ENCODE data around the gene CCDC192.
"Not testable (repeated sequence)": the region's sequence is repeated elsewhere in the genome, so short reads cannot be mapped to it uniquely, and the experiment has no call there.

CCDC192 gene

GRCh38 chr5:127700237-127700766 lies 2.9 kb upstream of the CCDC192 start:
- FAIRE-seq, result no peak

- FAIRE-seq, result no peak
Observed at GRCh38 chr5:127702434-127702833, 757 bp upstream of the CCDC192 start.

GRCh38 chr5:127705120-127705892 lies 2.1 kb downstream of the CCDC192 start:
- FAIRE-seq, result peak; percentile 89

GRCh38 chr5:127706691-127707090 lies 3.5 kb downstream of the CCDC192 start:
- no peak for FAIRE-seq

GRCh38 chr5:127707209-127707608 lies 4.0 kb downstream of the CCDC192 start:
- no peak for FAIRE-seq

GRCh38 chr5:127713083-127713482 lies 9.9 kb downstream of the CCDC192 start:
- not testable (repeated sequence) for FAIRE-seq

- FAIRE-seq, result no peak
Observed at GRCh38 chr5:127718181-127718580, 15.0 kb downstream of the CCDC192 start.

- no peak for FAIRE-seq
Observed at GRCh38 chr5:127723571-127723970, 20.4 kb downstream of the CCDC192 start.

GRCh38 chr5:127725673-127726072 lies 22.5 kb downstream of the CCDC192 start:
- FAIRE-seq, result peak; percentile 45

GRCh38 chr5:127732963-127733362 lies 29.8 kb downstream of the CCDC192 start:
- FAIRE-seq, result no peak

GRCh38 chr5:127739348-127739747 lies 36.2 kb downstream of the CCDC192 start:
- not testable (repeated sequence) for FAIRE-seq

GRCh38 chr5:127739807-127740384 lies 36.7 kb downstream of the CCDC192 start:
- FAIRE-seq, result no peak

- no peak for FAIRE-seq
Observed at GRCh38 chr5:127741412-127741811, 38.2 kb downstream of the CCDC192 start.

GRCh38 chr5:127744241-127744640 lies 41.0 kb downstream of the CCDC192 start:
- no peak for FAIRE-seq

GRCh38 chr5:127746756-127747155 lies 43.6 kb downstream of the CCDC192 start:
- FAIRE-seq, result no peak

GRCh38 chr5:127752503-127753265 lies 49.5 kb downstream of the CCDC192 start:
- FAIRE-seq, result not testable (repeated sequence)

GRCh38 chr5:127754259-127754658 lies 51.1 kb downstream of the CCDC192 start:
- no peak for FAIRE-seq

GRCh38 chr5:127754706-127755105 lies 51.5 kb downstream of the CCDC192 start:
- FAIRE-seq, result no peak

GRCh38 chr5:127757576-127757975 lies 54.4 kb downstream of the CCDC192 start:
- FAIRE-seq, result peak; percentile 65

GRCh38 chr5:127758766-127759283 lies 55.6 kb downstream of the CCDC192 start:
- FAIRE-seq, result no peak

- FAIRE-seq, result no peak
Observed at GRCh38 chr5:127761869-127762268, 58.7 kb downstream of the CCDC192 start.

GRCh38 chr5:127762412-127762811 lies 59.2 kb downstream of the CCDC192 start:
- no peak for FAIRE-seq

- no peak for FAIRE-seq
Observed at GRCh38 chr5:127766676-127767335, 63.6 kb downstream of the CCDC192 start.
